ENCODE measurements around the gene PLXDC2. TPM values are rescaled to one million over a fixed set of nuclear protein-coding genes. Genes with fewer than 3 reads are reported as not detected.

The PLXDC2 gene
- total and polyA plus RNA-seq, 2 donors: 7.1 to 8.0 TPM

- no peak overlapping the region for H3K27ac ChIP-seq (ENCODE audit: low read depth in 1 of 2, low read length in 1 of 2)
- no peaks in the 10 kb centered on the region for H3K9me3 ChIP-seq (ENCODE audit: control insufficient read depth in 2 of 2, insufficient read depth in 1 of 2, low read length in 1 of 2)
- DNase-seq (ENCODE audit: low read depth in 6 of 9, low spot score in 9 of 9): no peak
- 94% methylated on average over 2 of the region's 2 CpGs for WGBS
- H3K4me3 ChIP-seq (ENCODE audit: low read length in 2 of 2): no peak overlapping the region
- no peaks in the 10 kb centered on the region for H3K27me3 ChIP-seq (ENCODE audit: control insufficient read depth in 2 of 2, insufficient read depth in 1 of 2, low read length in 1 of 2)
- H3K36me3 ChIP-seq (ENCODE audit: control insufficient read depth in 2 of 2, insufficient read depth in 2 of 2, low read length in 1 of 2): no peaks in the 10 kb centered on the region
- H3K4me1 ChIP-seq (ENCODE audit: control insufficient read depth in 2 of 2, insufficient read depth in 2 of 2, low read length in 2 of 2): no peaks in the 10 kb centered on the region
These were observed 416.0 kb downstream of the PLXDC2 start for GRCh38 chr10:20232079-20232705.

- Histone ChIP-seq H3K36me3 (ENCODE audit: control insufficient read depth in 2 of 2, insufficient read depth in 2 of 2, low read length in 1 of 2) (no peaks in the 10 kb centered on the region), H3K4me1 (ENCODE audit: control insufficient read depth in 2 of 2, insufficient read depth in 2 of 2, low read length in 2 of 2) (no peaks in the 10 kb centered on the region), H3K9me3 (ENCODE audit: control insufficient read depth in 2 of 2, insufficient read depth in 1 of 2, low read length in 1 of 2) (no peaks in the 10 kb centered on the region), H3K27me3 (ENCODE audit: control insufficient read depth in 2 of 2, insufficient read depth in 1 of 2, low read length in 1 of 2) (no peaks in the 10 kb centered on the region), H3K4me3 (ENCODE audit: low read length in 2 of 2) (no peak overlapping the region), H3K27ac (ENCODE audit: low read depth in 1 of 2, low read length in 1 of 2) (no peak overlapping the region)
- no peak for DNase-seq (ENCODE audit: low read depth in 6 of 9, low spot score in 9 of 9)
These were observed 417.2 kb downstream of the PLXDC2 start for GRCh38 chr10:20233423-20233822.

GRCh38 chr10:20234579-20234978, 418.3 kb downstream of the PLXDC2 start:
- Histone ChIP-seq H3K27me3 (ENCODE audit: control insufficient read depth in 2 of 2, insufficient read depth in 1 of 2, low read length in 1 of 2) (no peaks in the 10 kb centered on the region), H3K4me3 (ENCODE audit: low read length in 2 of 2) (no peak overlapping the region), H3K27ac (ENCODE audit: low read depth in 1 of 2, low read length in 1 of 2) (no peak overlapping the region), H3K9me3 (ENCODE audit: control insufficient read depth in 2 of 2, insufficient read depth in 1 of 2, low read length in 1 of 2) (no peaks in the 10 kb centered on the region), H3K36me3 (ENCODE audit: control insufficient read depth in 2 of 2, insufficient read depth in 2 of 2, low read length in 1 of 2) (no peaks in the 10 kb centered on the region), H3K4me1 (ENCODE audit: control insufficient read depth in 2 of 2, insufficient read depth in 2 of 2, low read length in 2 of 2) (no peaks in the 10 kb centered on the region)
- WGBS: 97% methylated on average over 5 of the region's 5 CpGs
- no peak for DNase-seq (ENCODE audit: low read depth in 6 of 9, low spot score in 9 of 9)

GRCh38 chr10:20237091-20237570, 420.9 kb downstream of the PLXDC2 start:
- no peaks in the 10 kb centered on the region for H3K27me3 ChIP-seq (ENCODE audit: control insufficient read depth in 2 of 2, insufficient read depth in 1 of 2, low read length in 1 of 2)
- no peak for DNase-seq (ENCODE audit: low read depth in 6 of 9, low spot score in 9 of 9)
- WGBS: 98% methylated on average over 2 of the region's 2 CpGs

GRCh38 chr10:20237586-20237985, 421.4 kb downstream of the PLXDC2 start:
- Histone ChIP-seq H3K4me1 (ENCODE audit: control insufficient read depth in 2 of 2, insufficient read depth in 2 of 2, low read length in 2 of 2) (no peaks in the 10 kb centered on the region), H3K27me3 (ENCODE audit: control insufficient read depth in 2 of 2, insufficient read depth in 1 of 2, low read length in 1 of 2) (no peaks in the 10 kb centered on the region), H3K4me3 (ENCODE audit: low read length in 2 of 2) (no peak overlapping the region), H3K27ac (ENCODE audit: low read depth in 1 of 2, low read length in 1 of 2) (no peak overlapping the region), H3K36me3 (ENCODE audit: control insufficient read depth in 2 of 2, insufficient read depth in 2 of 2, low read length in 1 of 2) (no peaks in the 10 kb centered on the region), H3K9me3 (ENCODE audit: control insufficient read depth in 2 of 2, insufficient read depth in 1 of 2, low read length in 1 of 2) (no peaks in the 10 kb centered on the region)
- no peak for DNase-seq (ENCODE audit: low read depth in 6 of 9, low spot score in 9 of 9)

More at GRCh38 chr10:20237091-20237570, 420.9 kb downstream of the PLXDC2 start:
- Histone ChIP-seq H3K27ac (ENCODE audit: low read depth in 1 of 2, low read length in 1 of 2) (no peak overlapping the region), H3K4me1 (ENCODE audit: control insufficient read depth in 2 of 2, insufficient read depth in 2 of 2, low read length in 2 of 2) (no peaks in the 10 kb centered on the region), H3K36me3 (ENCODE audit: control insufficient read depth in 2 of 2, insufficient read depth in 2 of 2, low read length in 1 of 2) (no peaks in the 10 kb centered on the region), H3K9me3 (ENCODE audit: control insufficient read depth in 2 of 2, insufficient read depth in 1 of 2, low read length in 1 of 2) (no peaks in the 10 kb centered on the region), H3K4me3 (ENCODE audit: low read length in 2 of 2) (no peak overlapping the region)

GRCh38 chr10:20240643-20241042, 424.4 kb downstream of the PLXDC2 start:
- WGBS: 94% methylated on average over 1 of the region's 1 CpG

GRCh38 chr10:20247454-20247853, 431.2 kb downstream of the PLXDC2 start:
- H3K4me3 ChIP-seq (ENCODE audit: low read length in 2 of 2): no peak overlapping the region
- H3K27me3 ChIP-seq (ENCODE audit: control insufficient read depth in 2 of 2, insufficient read depth in 1 of 2, low read length in 1 of 2): no peaks in the 10 kb centered on the region
- no peak overlapping the region for H3K27ac ChIP-seq (ENCODE audit: low read depth in 1 of 2, low read length in 1 of 2)
- H3K36me3 ChIP-seq (ENCODE audit: control insufficient read depth in 2 of 2, insufficient read depth in 2 of 2, low read length in 1 of 2): no peaks in the 10 kb centered on the region
- no peaks in the 10 kb centered on the region for H3K4me1 ChIP-seq (ENCODE audit: control insufficient read depth in 2 of 2, insufficient read depth in 2 of 2, low read length in 2 of 2)
- 90% methylated on average over 3 of the region's 3 CpGs for WGBS
- no peaks in the 10 kb centered on the region for H3K9me3 ChIP-seq (ENCODE audit: control insufficient read depth in 2 of 2, insufficient read depth in 1 of 2, low read length in 1 of 2)
- DNase-seq (ENCODE audit: low read depth in 6 of 9, low spot score in 9 of 9): no peak

More at GRCh38 chr10:20240643-20241042, 424.4 kb downstream of the PLXDC2 start:
- Histone ChIP-seq H3K36me3 (ENCODE audit: control insufficient read depth in 2 of 2, insufficient read depth in 2 of 2, low read length in 1 of 2) (no peaks in the 10 kb centered on the region), H3K27me3 (ENCODE audit: control insufficient read depth in 2 of 2, insufficient read depth in 1 of 2, low read length in 1 of 2) (no peaks in the 10 kb centered on the region), H3K4me3 (ENCODE audit: low read length in 2 of 2) (no peak overlapping the region), H3K9me3 (ENCODE audit: control insufficient read depth in 2 of 2, insufficient read depth in 1 of 2, low read length in 1 of 2) (no peaks in the 10 kb centered on the region), H3K4me1 (ENCODE audit: control insufficient read depth in 2 of 2, insufficient read depth in 2 of 2, low read length in 2 of 2) (no peaks in the 10 kb centered on the region), H3K27ac (ENCODE audit: low read depth in 1 of 2, low read length in 1 of 2) (no peak overlapping the region)
- no peak for DNase-seq (ENCODE audit: low read depth in 6 of 9, low spot score in 9 of 9)

GRCh38 chr10:20247891-20248708, 431.9 kb downstream of the PLXDC2 start:
- WGBS: 94% methylated on average over 7 of the region's 7 CpGs
- Histone ChIP-seq H3K27ac (ENCODE audit: low read depth in 1 of 2, low read length in 1 of 2) (no peak overlapping the region), H3K4me3 (ENCODE audit: low read length in 2 of 2) (no peak overlapping the region), H3K4me1 (ENCODE audit: control insufficient read depth in 2 of 2, insufficient read depth in 2 of 2, low read length in 2 of 2) (no peaks in the 10 kb centered on the region), H3K36me3 (ENCODE audit: control insufficient read depth in 2 of 2, insufficient read depth in 2 of 2, low read length in 1 of 2) (no peaks in the 10 kb centered on the region), H3K9me3 (ENCODE audit: control insufficient read depth in 2 of 2, insufficient read depth in 1 of 2, low read length in 1 of 2) (no peaks in the 10 kb centered on the region), H3K27me3 (ENCODE audit: control insufficient read depth in 2 of 2, insufficient read depth in 1 of 2, low read length in 1 of 2) (no peaks in the 10 kb centered on the region)
- DNase-seq (ENCODE audit: low read depth in 6 of 9, low spot score in 9 of 9): no peak

- H3K27ac ChIP-seq (ENCODE audit: low read depth in 1 of 2, low read length in 1 of 2): no peak overlapping the region
- DNase-seq (ENCODE audit: low read depth in 6 of 9, low spot score in 9 of 9): no peak
- no peaks in the 10 kb centered on the region for H3K4me1 ChIP-seq (ENCODE audit: control insufficient read depth in 2 of 2, insufficient read depth in 2 of 2, low read length in 2 of 2)
- H3K27me3 ChIP-seq (ENCODE audit: control insufficient read depth in 2 of 2, insufficient read depth in 1 of 2, low read length in 1 of 2): no peaks in the 10 kb centered on the region
- H3K36me3 ChIP-seq (ENCODE audit: control insufficient read depth in 2 of 2, insufficient read depth in 2 of 2, low read length in 1 of 2): no peaks in the 10 kb centered on the region
- H3K9me3 ChIP-seq (ENCODE audit: control insufficient read depth in 2 of 2, insufficient read depth in 1 of 2, low read length in 1 of 2): no peaks in the 10 kb centered on the region
- no peak overlapping the region for H3K4me3 ChIP-seq (ENCODE audit: low read length in 2 of 2)
- WGBS: 94% methylated on average over 3 of the region's 3 CpGs
These were observed 437.8 kb downstream of the PLXDC2 start for GRCh38 chr10:20254078-20254477.
